ENCODE data around the gene CAMK1D.

The CAMK1D gene

DNA sequence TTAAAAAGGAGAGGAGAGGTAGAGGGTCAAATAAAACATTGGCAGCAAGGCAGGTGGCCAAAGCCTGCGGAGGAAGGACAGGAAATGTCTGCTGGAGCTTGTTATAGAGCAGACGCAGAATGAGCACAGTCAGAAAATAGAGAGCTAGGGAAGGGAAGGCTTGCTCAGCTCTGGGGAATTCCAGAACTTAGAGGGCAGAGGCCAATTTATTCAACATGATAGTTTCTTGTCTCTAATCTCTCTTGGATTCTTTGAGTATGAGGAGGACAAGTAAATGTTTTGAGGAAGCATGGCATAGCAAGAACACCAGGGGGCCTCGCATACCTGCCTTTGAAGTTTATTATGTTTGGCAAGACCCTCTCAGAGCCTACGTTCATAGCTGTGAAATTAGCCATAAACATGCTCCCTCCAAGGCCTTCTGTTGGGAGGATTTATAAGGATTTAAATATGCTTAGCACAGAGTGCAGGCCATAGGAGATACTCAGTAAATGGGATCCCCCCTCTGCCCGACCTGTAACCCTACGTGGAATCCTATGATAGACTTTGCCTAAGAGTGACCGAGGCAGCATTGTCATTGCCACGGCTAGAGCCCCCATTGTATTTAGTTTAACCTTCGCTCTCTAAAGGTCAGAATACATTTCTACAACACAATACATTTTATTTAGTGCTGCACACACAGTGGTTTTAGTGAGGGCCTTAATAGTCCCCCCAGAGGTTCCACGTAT, 358.3 kb downstream of the CAMK1D start:
- Histone ChIP-seq H3K27ac (no peak overlapping the region; the same call in 1 of the 2 replicates), H3K4me3 (ENCODE audit: low read depth, low read length) (no peak overlapping the region), H3K27me3 (ENCODE audit: insufficient read depth, low read depth, severe bottlenecking) (no peaks in the 10 kb centered on the region), H3K36me3 (no peaks in the 10 kb centered on the region), H3K9me3 (ENCODE audit: severe bottlenecking) (no peaks in the 10 kb centered on the region)
- DNase-seq: peak; percentile 30
- TF ChIP-seq CTCF (IDR thresholded peaks at IDR 0.05; ENCODE audit: low read depth, low read length): peak; percentile 27; the same call in 1 of the 2 replicates

- TF ChIP-seq CTCF (IDR thresholded peaks at IDR 0.05; ENCODE audit: low read depth, low read length): no peak
Observed at GRCh38 chr10:12709000-12709401, 359.7 kb downstream of the CAMK1D start.

DNA sequence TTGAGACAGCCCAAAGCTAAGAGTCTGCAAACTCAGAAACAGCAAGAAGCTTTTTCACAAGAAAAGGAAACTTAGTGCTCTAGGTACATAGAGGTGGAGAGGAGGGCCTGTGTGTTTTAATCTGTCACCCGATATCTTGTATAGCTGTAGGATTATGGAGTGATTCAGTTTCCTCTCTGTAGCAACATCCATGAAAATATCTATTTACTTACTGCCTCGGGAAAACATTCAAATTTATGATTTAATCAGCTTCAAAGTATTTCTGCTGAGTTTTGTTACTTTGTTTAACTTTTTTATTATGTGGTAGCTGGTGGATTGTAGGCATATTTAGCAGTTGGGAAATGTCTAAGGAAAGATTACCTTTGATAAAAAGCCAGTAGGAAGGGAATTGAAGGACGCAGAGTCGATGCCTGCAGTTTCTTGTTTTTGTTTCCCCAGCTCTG, 360.2 kb downstream of the CAMK1D start:
- H3K36me3 ChIP-seq: no peaks in the 10 kb centered on the region
- no peak overlapping the region for H3K4me3 ChIP-seq (ENCODE audit: low read depth, low read length)
- no peaks in the 10 kb centered on the region for H3K9me3 ChIP-seq (ENCODE audit: severe bottlenecking)
- DNase-seq: no peak
- H3K27me3 ChIP-seq (ENCODE audit: insufficient read depth, low read depth, severe bottlenecking): no peaks in the 10 kb centered on the region
- H3K27ac ChIP-seq: no peak overlapping the region
- TF ChIP-seq CTCF (IDR thresholded peaks at IDR 0.05; ENCODE audit: low read depth, low read length): no peak

More at GRCh38 chr10:12709000-12709401, 359.7 kb downstream of the CAMK1D start:
- DNase-seq: no peak
- Histone ChIP-seq H3K36me3 (no peaks in the 10 kb centered on the region), H3K27ac (no peak overlapping the region), H3K27me3 (ENCODE audit: insufficient read depth, low read depth, severe bottlenecking) (no peaks in the 10 kb centered on the region), H3K9me3 (ENCODE audit: severe bottlenecking) (no peaks in the 10 kb centered on the region), H3K4me3 (ENCODE audit: low read depth, low read length) (no peak overlapping the region)

- no peak overlapping the region for H3K27ac ChIP-seq
- DNase-seq: no peak
- TF ChIP-seq CTCF (IDR thresholded peaks at IDR 0.05; ENCODE audit: low read depth, low read length): no peak
- H3K9me3 ChIP-seq (ENCODE audit: severe bottlenecking): no peaks in the 10 kb centered on the region
- no peak overlapping the region for H3K4me3 ChIP-seq (ENCODE audit: low read depth, low read length)
- no peaks in the 10 kb centered on the region for H3K27me3 ChIP-seq (ENCODE audit: insufficient read depth, low read depth, severe bottlenecking)
- no peaks in the 10 kb centered on the region for H3K36me3 ChIP-seq
Observed at GRCh38 chr10:12710157-12710556, 360.8 kb downstream of the CAMK1D start.

DNA sequence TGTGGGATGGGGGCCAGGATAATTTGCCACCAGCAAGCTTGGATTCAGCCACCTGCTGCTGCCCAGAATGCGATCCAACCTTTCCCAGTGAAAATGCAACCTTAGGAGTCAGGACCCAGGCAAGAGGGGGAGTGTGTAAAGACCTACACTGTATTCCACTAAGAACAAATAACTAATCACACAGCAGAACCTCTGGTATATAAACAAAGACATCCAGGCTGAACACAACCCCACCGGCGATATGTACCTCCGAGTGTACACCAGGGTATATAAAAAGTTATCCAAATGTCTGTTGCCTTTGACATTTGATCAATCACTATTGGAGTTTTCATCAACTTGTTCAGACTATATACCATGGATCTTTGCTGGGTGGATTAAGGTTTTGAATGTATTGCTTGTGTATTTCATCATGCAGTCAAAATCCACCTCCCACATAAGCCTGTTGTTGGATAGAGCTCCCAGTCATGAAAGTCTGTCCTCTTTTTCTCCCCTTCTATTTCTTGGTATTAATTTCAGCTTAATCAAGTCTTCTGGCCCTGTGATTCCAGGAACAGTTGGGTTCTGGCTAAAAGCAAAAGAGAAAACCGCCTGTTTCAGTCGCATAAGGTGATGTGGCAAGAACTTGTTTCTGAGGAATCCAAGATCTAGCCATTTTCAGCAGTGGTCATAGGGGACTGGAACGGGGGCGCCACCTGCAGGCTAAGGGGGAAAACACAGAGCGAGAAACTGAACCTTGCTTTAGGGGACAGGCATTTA, 361.4 kb downstream of the CAMK1D start:
- DNase-seq: peak; percentile 52
- Histone ChIP-seq H3K4me3 (ENCODE audit: low read depth, low read length) (no peak overlapping the region), H3K9me3 (ENCODE audit: severe bottlenecking) (no peaks in the 10 kb centered on the region), H3K27me3 (ENCODE audit: insufficient read depth, low read depth, severe bottlenecking) (no peaks in the 10 kb centered on the region), H3K27ac (no peak overlapping the region; the same call in 1 of the 2 replicates), H3K36me3 (no peaks in the 10 kb centered on the region)
- TF ChIP-seq CTCF (IDR thresholded peaks at IDR 0.05; ENCODE audit: low read depth, low read length): peak; percentile 72

All from WERI-Rb-1 (cell line).